Body of pancreas (tissue), 4 donors: ENCODE measurements around the gene ACOT7. TPM values are rescaled to one million over a fixed set of nuclear protein-coding genes. Genes with fewer than 3 reads are reported as not detected.

Experiments used
- ATAC-seq: fragments of 150-250 bp; one replicate; pipeline ENCODE4 v1.9.1; 2016
- DNase-seq, 4 donors: peaks; one replicate each; pipeline ENCODE4 v3.0.0-alpha.2; 2019
- H3K27ac ChIP-seq, 4 donors: fragments of 200-600 bp; sonication (generic); 1 replicate in 3 of 4; 2 replicates in 1 of 4; pipeline versions ENCODE4 v1.5.1 to v1.6.1; 2016 to 2019; ENCODE audit warnings: mild to moderate bottlenecking in 1 of 4, mixed read lengths in 1 of 4, moderate library complexity in 1 of 4
- H3K27me3 ChIP-seq, 2 donors: fragments of 200-600 bp; sonication (generic); one replicate each; pipeline ENCODE4 v1.6.0; 2016; ENCODE audit warnings: mild to moderate bottlenecking in 1 of 2
- H3K36me3 ChIP-seq, 2 donors: fragments of 200-600 bp; sonication (generic); replicated peaks in 1 of 2; 2 replicates each; pipeline ENCODE4 v1.5.1; 2016; ENCODE audit warnings: low read depth in 2 of 2; ENCODE audit not compliant: insufficient read depth in 1 of 2
- H3K4me1 ChIP-seq: fragments of 200-600 bp; sonication (generic); one replicate; pipeline ENCODE4 v1.6.0; 2016
- H3K4me3 ChIP-seq, 2 donors: fragments of 200-600 bp; sonication (generic); 1 replicate in 1 of 2; 2 replicates in 1 of 2; pipeline ENCODE4 v1.5.1; 2016 to 2019
- H3K9me3 ChIP-seq, 3 donors: fragments of 200-600 bp; sonication (generic); 1 replicate in 2 of 3; 2 replicates in 1 of 3; pipeline ENCODE4 v1.5.1; 2016
- POLR2A ChIP-seq, 3 donors: fragments of 450-650 bp; IDR thresholded peaks; one replicate each; pipeline ENCODE4 v1.6.1; 2016; ENCODE audit warnings: antibody characterized with exemption in 3 of 3, mild to moderate bottlenecking in 2 of 3
- WGBS, 2 donors: methylation state at CpG; one replicate each; pipeline ENCODE4 v1.1.5; 2017; 5-methylcytosine and 5-hydroxymethylcytosine counted together
- intact Hi-C: fragments of 100-400 bp; cut with DNase I; formaldehyde crosslinking; loops from one replicate; pipeline ENCODE4 v1.15.1; 2023
- total RNA-seq, 2 donors: library from RNA; depleted of rRNA; stranded (reverse); fragments of >200 nt; gene quantifications; one replicate each; pipeline ENCODE4 v1.1.0, GENCODE V29; 2016
- TF ChIP-seq, protein P1 (sequence below), 7 experiments: fragments of 450-650 bp in 4 of 7; fragments of 200-600 bp in 3 of 7; sonication (generic) in 3 of 7; IDR thresholded peaks; one replicate each; pipeline ENCODE4 v1.5.1; 2016 to 2019; ENCODE audit warnings: antibody characterized with exemption in 7 of 7

The ACOT7 gene
- total RNA-seq, 2 donors from 2014 or later = 6.0 to 33.0 TPM

DNA sequence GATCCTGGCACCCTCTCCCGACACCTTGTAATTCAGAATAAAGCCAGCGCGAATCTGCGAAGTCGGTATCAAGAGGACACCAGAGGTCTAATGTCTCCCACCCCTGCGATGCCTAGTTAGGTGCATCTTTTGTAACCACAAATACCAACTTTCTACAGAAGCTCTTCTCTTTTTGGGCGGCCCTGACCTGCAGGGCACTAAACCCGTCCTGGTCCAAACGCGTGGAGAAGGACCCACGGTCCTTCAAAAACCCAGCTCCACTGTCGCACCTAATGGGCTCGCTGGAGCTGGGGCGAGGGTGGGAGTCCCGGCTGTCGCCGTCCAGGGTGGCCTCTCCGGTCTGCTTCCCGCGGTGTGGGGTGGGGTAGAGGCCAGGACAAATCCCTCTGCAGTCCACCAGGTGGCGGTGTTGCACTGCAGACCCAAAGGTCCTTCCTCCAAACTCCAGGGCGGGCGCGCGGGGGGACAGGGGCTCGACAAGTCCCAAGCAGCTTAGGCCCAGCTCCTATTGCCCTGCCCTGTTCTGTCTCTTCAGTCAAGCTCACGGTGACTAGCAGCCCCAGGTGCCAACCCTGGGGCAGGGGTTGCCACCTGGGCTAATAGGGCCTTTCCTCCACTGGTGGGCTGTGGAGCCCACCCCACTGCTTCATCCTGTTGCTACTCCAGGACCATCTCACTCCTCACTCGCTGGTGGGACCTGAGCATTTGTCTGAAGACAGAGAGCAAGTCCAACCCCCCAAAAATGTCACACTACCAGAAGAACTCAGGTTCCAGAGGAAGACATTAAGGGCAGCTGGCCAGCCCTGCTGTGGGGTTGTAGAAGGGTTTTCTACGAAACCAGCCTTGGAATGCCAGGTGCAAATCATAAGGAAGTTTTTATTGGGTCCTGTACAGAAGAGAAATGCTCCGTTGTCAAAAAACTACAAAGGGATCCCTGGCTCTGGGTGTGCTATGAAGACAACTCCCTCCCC is 146.8 kb downstream of the ACOT7 start:
- WGBS, 2 donors = 4 to 10% methylated on average over 13 to 30 of the region's 30 CpGs
- Histone ChIP-seq H3K27ac (no peak overlapping the region), H3K4me3 (no peak overlapping the region), H3K36me3 (no peaks in the 10 kb centered on the region), H3K27me3 (peaks cover 4 to 37% of the 10 kb centered on the region in 2 donors), H3K4me1 (peaks cover 33% of the 10 kb centered on the region), H3K9me3 (no peaks in the 10 kb centered on the region)
- DNase-seq (peak; percentile 73 to 81 (median 80)), ATAC-seq (peak; percentile 62)
- TF ChIP-seq POLR2A (IDR thresholded peaks at IDR 0.05) = no peak
- TF ChIP-seq, protein P1, sequence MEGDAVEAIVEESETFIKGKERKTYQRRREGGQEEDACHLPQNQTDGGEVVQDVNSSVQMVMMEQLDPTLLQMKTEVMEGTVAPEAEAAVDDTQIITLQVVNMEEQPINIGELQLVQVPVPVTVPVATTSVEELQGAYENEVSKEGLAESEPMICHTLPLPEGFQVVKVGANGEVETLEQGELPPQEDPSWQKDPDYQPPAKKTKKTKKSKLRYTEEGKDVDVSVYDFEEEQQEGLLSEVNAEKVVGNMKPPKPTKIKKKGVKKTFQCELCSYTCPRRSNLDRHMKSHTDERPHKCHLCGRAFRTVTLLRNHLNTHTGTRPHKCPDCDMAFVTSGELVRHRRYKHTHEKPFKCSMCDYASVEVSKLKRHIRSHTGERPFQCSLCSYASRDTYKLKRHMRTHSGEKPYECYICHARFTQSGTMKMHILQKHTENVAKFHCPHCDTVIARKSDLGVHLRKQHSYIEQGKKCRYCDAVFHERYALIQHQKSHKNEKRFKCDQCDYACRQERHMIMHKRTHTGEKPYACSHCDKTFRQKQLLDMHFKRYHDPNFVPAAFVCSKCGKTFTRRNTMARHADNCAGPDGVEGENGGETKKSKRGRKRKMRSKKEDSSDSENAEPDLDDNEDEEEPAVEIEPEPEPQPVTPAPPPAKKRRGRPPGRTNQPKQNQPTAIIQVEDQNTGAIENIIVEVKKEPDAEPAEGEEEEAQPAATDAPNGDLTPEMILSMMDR (IDR thresholded peaks at IDR 0.05) = peak; percentile 87 to 96 (median 90)
- intact Hi-C loops = loop anchor here (5.0 to 10.0 kb wide), 2 partner anchors 156 to 192 kb away; no protein-coding TSS in a partner anchor

DNA sequence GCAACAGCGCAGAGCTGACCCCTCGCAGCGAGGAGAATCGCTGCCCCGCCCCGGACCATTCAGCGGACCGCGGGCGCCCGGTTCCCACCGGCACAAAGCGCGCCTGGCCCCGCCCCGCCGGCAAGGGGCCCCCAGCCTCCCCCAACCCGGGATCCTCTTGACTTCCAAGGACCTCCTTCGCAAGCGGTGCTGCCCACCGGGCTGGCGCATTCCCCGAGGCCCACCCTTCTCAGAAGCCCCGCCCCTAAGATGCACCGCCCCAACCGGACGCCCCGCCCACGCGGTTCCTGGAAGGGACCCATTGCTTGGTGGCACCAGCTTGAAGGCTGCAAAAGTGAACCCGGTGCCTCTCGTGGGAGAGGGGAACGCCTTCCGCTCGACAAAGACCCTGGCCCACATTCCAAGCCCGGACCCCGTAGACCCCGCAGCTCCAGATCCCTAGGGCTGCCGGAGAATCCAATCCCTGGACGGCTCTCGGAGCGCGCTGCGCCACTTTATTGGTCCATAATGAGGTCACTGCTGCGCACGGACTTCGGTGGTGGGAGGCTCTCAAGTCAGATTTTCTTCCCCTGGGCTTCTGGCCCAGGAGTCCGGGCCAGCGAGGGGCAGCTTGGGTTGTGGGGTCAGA is 147.6 kb downstream of the ACOT7 start:
- no peak overlapping the region for H3K27ac ChIP-seq
- H3K27me3 ChIP-seq = peaks cover 4 to 45% of the 10 kb centered on the region in 2 donors
- DNase-seq = peak in 1 of 4 donors; percentile 42
- H3K4me3 ChIP-seq = no peak overlapping the region
- no peak for ATAC-seq
- intact Hi-C loops = loop anchor here (5.0 to 10.0 kb wide), 2 partner anchors 156 to 191 kb away; no protein-coding TSS in a partner anchor
- no peaks in the 10 kb centered on the region for H3K36me3 ChIP-seq
- WGBS, 2 donors = 6% methylated on average over 27 of the region's 49 CpGs; no CpG with 5 or more reads in 1 of the 2 donors
- H3K4me1 ChIP-seq = peaks cover 35% of the 10 kb centered on the region
- H3K9me3 ChIP-seq = no peaks in the 10 kb centered on the region
- TF ChIP-seq, protein P1 (IDR thresholded peaks at IDR 0.05) = no peak
- no peak for TF ChIP-seq POLR2A (IDR thresholded peaks at IDR 0.05)

DNA sequence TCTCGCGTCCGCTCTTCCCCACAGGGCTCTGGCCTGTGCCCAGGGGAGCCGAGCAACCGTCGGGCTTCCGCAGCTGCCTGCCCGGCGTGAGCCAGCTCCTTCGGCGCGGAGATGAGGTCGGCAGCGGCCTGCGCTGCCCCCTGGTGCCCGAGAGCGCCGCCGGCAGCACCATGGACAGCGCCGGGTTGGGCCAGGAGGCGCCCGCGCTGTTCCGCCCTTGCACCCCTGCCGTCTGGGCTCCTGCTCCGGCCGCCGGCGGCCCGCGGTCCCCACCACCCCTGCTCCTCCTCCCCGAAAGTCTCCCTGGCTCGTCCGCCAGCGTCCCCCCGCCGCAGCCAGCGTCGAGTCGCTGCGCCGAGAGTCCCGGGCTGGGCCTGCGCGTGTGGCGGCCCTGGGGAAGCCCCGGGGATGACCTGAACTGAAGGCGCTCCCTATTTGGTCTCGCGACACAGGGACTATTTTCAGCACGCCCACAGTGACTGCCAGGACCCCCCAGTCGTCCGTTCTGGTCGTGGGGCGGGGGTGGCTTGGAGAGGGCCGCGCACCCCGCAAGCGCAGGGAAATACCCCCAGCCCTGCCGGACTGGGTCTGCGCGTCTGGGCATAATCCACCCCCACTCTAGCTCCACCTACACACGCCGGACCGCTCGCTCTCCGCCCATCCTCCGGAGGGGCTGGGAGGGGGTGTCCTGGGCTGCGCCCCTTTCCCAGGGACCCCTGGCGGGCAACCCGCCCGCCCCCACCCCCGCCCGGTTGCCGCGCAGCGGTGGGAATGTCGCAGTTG is 148.3 kb downstream of the ACOT7 start:
- Histone ChIP-seq H3K27me3 (peaks cover 4 to 49% of the 10 kb centered on the region in 2 donors), H3K36me3 (no peaks in the 10 kb centered on the region), H3K4me1 (peaks cover 35% of the 10 kb centered on the region), H3K9me3 (no peaks in the 10 kb centered on the region), H3K4me3 (no peak overlapping the region), H3K27ac (no peak overlapping the region)
- WGBS, 2 donors = 1 to 6% methylated on average over 7 to 54 of the region's 79 CpGs
- TF ChIP-seq, protein P1 (IDR thresholded peaks at IDR 0.05) = peak; percentile 75 to 97 (median 88)
- peak in 1 of 3 donors; percentile 7 for TF ChIP-seq POLR2A (IDR thresholded peaks at IDR 0.05)
- DNase-seq (peak; percentile 83 to 87 (median 83)), ATAC-seq (peak; percentile 86)
- intact Hi-C loops = loop anchor here (5.0 to 10.0 kb wide), 2 partner anchors 157 to 190 kb away; no protein-coding TSS in a partner anchor

DNA sequence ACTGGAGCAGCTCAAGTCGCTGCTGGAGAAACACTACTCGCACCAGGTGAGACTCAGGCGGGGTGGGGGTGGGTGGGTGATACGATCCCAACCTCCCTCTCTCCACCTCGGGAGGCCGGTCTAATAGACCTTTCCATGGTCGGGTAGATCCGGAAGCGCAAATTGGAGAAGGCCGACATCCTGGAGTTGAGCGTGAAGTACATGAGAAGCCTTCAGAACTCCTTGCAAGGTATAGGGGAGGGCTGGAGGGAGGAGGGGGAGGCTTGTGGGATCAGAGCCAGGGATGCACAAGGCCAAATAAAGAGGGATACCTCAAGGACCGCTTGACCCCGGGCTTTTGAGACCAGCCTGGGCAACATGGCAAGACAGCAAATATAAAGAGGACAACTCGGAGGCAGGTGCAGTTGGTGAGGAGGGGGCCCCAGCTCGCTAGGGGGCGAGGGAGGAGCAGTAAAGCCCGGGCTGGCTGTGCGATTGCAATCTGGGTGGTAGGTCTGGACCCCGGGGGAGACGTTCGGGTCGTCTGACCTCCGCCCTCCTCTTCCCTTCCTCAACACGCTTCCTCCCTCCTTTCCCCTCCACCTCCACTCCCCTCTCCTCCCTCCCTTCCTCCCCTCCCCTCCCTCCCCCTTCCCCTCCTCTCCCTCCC is 149.0 kb downstream of the ACOT7 start:
- TF ChIP-seq POLR2A (IDR thresholded peaks at IDR 0.05) = no peak
- TF ChIP-seq, protein P1 (IDR thresholded peaks at IDR 0.05) = no peak
- no peak for DNase-seq
- H3K9me3 ChIP-seq = no peaks in the 10 kb centered on the region
- intact Hi-C loops = loop anchor here (5.0 to 10.0 kb wide), 2 partner anchors 158 to 190 kb away; no protein-coding TSS in a partner anchor
- H3K36me3 ChIP-seq = no peaks in the 10 kb centered on the region
- H3K27ac ChIP-seq = no peak overlapping the region
- WGBS, 2 donors = 2 to 6% methylated on average over 19 to 24 of the region's 24 CpGs
- peaks cover 35% of the 10 kb centered on the region for H3K4me1 ChIP-seq
- no peak overlapping the region for H3K4me3 ChIP-seq
- no peak for ATAC-seq
- H3K27me3 ChIP-seq = peaks cover 4 to 49% of the 10 kb centered on the region in 2 donors
